Stimulated activated CD8-positive, alpha-beta memory T cell treated with anti-CD3 and anti-CD28 coated beads, Interleukin-4, amount 100 ng/mL, for 48 hours (primary cell): ENCODE measurements around the gene ARHGEF6.
"Not testable (repeated sequence)": the region's sequence is repeated elsewhere in the genome, so short reads cannot be mapped to it uniquely, and the experiment has no call there.

Source experiments
- DNase-seq: peaks from one replicate; pipeline ENCODE4 v3.0.0-alpha.2; 2020

The ARHGEF6 gene

DNA sequence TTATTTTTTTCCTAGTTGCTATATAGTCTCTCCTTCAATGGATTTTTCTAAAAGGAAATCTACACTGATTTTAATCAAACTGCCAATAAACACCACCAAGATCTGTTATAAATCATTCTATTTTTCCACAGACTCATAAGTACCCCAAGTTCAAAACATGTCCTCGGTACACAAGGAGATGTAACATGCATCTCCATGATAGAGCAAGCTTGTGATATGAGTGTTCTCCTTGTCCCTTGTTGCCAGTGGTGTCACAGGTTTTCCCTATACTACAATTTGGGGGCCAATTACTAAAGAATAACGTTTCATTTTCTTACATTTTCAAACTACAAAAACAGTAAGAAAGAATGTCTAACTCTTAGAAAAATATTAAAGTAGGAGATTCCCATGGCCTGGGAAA is 491 bp downstream of the ARHGEF6 start:
- no peak for DNase-seq

DNA sequence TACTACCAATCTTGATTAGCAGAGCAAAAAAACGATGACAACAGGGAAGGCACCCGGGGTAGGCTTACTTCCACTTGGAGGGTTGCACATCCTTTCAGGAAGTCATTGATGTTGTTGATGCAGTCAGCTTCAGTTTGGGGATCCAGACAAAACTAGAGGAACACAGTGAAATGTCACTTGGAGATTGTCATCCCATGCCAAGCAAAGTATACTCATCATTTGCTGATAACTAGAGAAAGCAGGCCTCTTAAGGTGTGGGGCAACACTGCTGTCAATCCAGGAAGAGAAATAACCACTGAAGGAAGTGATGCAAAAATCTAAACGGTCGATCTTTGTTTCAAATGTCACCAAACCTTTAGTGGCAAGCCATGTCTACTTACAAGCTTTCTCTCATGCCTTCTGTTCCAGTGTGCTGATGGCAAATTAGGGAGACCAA is 1.4 kb downstream of the ARHGEF6 start:
- DNase-seq, result no peak

DNA sequence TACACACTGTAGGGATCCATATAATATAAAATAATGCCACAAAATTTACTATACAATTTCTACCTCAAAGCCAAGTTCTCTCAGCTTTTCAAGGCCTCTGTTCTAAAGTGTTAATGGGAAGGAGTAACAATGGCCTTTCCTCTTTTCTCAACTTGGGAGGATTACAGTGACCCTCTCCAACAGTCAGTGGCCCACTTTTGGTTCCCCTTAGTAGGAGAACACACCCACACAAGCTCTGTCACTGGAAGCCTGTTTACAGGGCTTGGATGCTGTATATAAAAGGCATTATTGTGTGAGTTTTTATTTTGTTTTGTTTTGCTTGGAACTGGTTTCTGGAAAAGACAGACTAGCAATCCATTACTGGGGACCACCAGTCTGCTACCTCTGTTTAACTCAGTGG is 1.8 kb downstream of the ARHGEF6 start:
- no peak for DNase-seq

DNA sequence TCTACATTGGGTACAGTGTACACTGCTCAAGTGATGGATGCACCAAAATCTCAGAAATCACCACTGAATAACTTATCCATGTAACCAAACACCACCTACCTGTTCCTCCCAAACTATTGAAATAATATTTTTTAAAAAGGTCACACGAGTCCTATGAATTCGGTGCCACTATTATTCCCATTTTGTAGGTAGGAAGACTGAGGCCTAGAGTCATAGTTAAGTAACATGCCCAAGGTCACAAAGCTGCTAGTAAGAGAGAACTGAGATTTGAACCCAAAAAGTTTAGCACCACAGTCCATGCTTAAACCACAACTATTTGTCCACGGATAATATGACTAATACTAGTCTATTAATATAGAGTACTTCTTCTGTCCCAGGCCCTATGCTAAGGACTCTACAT is 2.7 kb downstream of the ARHGEF6 start:
- DNase-seq, result no peak

DNA sequence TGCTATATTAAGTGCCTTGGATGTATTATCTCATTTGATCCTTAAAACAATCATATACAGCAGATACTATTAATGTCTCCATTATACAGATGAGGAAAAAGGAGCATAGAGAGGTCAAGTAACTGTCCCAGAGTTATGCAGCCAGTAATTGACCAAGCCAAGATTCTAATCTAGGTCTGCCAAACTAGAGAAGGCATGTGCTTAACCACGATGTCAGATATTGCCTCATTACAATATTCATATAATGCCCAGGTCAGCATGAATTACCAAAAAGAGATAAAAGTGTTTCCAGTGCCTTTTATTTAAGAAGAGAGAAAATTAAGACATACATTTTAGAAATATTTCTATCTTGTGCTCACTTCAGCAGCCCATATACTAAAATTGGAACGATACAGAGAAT is 7.1 kb downstream of the ARHGEF6 start:
- DNase-seq, result no peak

DNA sequence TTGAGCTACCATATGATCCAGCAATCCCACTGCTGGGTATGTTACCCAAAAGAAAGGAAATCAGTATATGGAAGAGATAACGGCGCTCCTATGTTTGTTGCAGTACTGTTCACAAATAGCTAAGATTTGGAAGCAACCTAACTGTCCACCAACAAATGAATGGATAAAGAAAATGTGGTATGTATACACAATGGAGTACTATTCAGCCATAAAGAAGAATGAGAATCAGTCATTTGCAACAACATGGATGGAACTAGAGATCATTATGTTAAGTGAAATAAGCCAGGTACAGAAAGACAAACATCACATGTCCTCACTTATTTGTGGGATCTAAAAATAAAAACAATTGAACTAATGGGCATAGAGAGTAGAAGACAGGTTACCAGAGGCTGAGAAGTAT is 8.9 kb downstream of the ARHGEF6 start:
- DNase-seq, result not testable (repeated sequence)

DNA sequence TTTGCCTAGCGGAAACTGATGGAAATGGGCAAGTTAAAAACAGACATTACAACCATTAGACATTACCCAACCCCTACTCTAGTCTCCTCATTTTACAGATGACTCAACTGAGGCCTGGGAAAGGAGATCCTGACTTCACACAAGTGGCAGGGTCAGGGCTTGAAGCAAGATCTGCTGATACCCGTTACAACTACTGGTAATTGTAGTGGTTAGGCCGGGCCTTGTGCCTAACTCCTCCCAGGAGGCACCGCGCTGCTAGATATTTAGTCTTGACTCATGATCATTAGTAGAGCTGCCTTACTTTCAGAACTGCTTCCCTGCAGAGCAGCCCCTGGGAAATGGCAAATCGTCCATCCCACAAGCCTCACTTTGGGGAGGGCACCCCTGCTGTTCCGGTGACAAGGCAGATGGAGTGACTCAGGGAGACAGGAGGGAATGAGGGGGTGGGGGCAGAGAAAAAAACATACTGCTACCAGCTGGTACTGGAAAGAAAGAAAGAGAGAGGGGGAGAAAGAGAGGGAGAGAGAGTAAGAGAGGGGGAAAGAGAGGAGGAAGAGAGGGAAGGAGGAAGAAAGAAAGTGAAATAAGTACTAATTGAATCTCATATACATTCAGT is 12.2 kb downstream of the ARHGEF6 start:
- DNase-seq, result peak; percentile 68

DNA sequence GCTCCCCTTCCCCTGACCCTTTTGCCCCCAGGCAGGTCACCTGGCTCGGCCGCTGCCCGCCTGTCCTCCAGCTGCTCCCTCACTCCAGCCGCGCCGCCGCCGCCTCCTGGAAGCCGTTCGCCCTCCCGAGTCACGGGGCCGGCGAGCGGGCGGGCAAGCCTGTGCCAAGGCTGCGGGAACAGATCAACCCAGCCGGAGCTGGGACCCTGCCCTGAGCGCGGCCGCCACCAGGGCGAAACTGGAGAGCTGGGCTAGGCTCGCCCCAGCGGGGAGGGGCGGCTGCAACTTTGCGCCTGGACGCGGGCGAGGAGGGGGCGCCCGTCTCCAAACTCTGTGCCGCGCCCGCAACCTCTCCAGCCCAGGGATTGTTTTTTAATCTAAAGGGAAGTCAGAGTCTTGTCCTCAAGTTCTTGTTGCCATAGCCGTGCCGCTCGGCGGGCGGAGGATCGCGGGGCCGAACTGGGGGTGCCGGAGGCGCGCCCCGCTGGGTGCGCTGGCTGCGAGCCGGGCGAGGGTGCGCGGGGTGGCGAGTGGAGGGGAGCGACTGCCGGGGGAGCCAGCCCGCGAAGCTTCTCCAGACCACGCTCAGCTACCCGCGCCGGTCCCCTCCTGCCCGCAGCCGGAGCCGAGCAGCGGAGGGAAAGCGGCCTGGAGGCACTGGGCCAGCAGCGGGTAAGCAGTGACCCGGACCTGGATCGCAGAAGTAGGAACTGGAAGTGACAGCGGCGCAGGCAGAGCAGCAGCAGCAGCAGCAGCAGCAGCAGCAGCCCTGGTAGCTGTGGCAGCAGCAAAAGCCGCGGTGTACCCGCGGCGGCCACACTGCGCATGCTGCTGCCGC is 13.4 kb downstream of the ARHGEF6 start:
- DNase-seq, result peak; percentile 49

DNA sequence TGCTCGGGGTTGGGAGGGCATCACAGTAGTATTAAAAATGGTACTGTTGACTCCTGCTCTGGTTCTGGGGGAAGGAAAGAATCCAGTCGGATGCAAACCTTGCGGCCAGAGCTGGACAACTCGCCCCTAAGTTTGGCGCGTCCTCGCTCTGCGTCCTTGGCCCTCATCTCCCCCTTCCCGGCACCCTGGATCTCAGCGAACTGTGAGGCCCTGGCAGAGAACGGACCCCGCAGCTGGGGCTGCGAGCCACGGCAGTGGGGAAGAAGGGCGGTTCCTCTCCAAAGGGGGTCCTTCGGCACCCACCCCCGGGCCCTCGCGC is 14.0 kb downstream of the ARHGEF6 start:
- no peak for DNase-seq

DNA sequence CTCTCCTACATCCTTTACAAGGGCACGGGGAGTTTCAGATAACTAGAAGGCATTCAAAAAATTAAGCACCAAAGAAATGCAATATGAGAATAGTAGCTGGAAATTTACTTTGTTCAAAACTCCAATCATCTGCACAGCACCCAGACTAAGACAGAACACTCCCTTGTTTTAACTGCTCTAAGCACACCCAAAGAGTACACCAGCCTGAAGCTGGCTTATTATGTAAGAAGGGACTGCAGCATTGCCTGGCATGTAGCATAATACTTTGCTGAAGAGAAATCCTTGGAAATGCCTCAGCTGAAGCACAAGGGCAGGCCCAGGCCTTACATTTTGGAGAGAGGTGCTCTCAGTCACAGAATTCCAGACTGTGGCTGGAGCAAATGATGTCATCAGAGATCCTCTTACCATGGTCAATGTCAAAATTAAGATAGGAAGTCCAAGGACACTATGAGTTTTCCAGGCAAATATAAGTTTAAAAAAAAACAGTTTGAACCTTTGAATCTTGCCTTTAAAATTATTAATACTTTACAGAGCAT is 14.8 kb downstream of the ARHGEF6 start:
- DNase-seq, result no peak

DNA sequence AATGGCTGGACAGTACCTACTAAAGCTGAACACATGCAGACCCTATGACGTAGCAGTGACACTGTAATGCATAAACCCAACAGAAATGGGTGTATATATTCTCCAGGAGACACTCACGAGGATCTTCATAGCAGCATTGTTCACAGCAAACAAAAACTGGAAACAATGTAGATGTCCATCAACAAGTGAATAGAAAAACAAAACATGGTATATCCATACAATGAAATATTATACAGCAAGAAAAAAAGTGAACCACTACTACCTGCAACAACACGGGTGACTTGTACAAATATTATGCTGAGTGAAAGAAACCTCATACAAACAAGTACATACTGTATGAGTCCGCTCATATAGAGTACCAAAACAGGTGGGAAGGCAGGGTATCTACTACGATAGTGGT is 16.5 kb downstream of the ARHGEF6 start:
- DNase-seq, result no peak

DNA sequence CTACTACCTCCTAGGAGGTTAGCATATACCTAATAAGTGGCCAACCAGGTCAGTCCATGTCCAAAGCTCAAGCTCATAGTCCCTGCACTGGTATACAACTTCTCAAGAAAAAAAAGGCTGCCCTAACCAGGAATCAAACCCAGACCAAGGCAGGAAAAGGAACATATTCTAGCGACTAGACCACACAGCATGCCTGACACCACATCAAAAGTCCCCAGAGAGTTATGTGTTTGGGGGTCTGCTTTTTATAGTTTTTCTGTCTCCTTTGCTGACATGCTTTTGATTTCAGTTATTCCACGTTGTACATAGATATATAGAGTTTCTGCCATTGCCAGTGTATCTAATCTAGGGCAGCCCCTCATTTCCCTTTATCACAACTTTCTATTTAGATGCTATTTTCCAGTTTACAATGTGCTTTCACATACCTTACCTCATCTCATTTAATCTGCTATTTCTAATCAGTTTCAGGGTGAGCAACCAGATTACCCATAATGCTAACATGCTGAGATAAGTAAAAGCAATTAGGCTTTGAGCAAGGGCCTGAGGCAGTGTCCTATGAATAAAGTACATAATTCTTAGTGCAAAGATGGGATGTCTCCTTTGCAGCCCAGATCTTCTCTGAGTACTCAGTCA is 17.8 kb downstream of the ARHGEF6 start:
- DNase-seq, result no peak

DNA sequence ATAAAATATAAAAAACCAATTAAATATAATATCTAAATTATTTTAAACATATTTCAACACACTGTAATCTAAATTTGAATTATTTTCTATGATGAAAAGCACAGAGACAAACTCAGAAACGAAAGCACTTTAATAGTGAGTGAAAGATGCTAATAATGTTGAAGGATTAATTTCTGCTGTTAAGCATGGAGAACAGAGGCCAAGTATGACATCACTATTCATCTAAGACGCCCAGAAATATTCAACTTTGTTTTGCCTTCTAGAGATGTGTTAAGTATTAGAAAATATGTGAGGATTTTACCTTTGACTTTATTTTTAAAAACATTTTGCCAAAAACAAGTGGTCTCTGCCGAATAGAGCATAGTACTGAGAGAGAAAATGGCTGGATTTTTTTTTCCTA is 19.3 kb downstream of the ARHGEF6 start:
- DNase-seq, result no peak

DNA sequence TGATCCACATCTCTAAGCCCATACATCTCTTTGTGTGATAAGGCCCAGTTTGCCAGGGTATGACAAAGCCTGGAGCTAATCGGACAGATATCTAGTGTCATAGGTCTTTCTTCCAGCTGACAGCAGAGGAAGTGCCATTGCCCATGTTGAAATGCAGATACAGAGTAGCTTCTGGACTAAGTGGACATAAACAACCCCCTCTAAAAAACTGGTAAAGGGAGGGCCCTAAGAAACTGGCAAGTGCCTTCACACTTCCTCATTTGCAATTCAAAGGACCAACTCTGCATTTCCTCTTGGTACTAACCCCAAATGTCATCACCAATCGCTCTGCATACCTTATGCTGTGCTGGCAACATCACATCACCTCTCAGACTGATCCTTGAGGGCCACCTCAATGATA is 20.8 kb downstream of the ARHGEF6 start:
- DNase-seq, result no peak

DNA sequence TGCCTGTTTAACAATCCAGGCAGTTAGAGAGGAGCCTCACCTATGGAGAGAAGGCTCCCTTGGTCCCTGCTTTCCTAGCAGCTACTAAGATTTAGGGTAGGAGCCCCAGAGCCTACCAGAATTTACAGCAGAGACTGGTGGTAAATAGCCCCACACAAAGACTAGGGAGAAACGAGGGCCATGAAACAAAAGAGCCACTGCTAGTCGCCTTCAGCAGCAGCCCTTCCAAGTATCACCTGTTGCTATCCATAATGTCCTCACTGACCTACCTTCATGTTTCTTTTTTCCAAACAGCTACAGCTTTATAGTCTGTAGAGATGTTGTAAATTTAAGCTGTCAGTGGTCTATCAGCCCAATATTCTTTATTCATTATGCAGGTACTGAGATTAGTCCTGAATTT is 25.3 kb downstream of the ARHGEF6 start:
- no peak for DNase-seq

DNA sequence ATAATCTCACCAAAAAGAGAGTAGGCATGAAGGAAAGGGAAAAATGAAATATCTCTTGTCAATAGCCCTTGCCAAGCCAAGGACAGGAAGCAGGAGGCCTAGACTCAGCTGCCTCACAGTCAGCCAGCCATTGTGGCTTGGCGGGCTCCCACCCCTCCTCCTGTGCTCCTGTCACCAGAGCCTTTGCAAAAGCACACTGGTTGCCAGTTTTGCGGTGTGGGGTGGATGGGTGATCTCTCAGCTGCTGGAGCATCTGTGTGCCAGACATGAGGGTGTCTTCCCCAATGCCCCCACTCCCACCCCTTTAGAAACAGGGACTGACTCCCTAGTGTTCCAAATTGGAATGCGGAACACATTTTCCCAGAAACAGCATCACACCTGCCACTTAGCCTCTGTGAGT is 26.1 kb downstream of the ARHGEF6 start:
- DNase-seq, result no peak

DNA sequence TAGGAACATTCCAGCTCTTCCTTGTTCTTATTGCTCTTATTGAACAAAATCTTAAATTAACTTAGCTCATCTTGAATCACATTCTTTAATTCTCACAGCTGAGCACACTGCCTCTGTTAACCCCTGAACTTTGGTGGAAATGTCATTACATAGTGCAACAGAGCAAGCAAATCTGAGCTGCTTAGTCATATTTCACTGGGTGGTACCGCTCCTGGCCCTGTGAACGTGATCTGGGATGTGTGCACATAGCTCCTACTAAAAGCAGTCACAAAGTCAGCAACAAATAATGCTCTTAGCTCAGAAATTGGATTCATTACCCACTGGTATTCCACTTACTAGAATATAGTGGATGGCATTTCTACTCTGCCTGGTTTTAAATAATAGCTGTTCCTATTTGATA is 27.9 kb downstream of the ARHGEF6 start:
- DNase-seq, result no peak

DNA sequence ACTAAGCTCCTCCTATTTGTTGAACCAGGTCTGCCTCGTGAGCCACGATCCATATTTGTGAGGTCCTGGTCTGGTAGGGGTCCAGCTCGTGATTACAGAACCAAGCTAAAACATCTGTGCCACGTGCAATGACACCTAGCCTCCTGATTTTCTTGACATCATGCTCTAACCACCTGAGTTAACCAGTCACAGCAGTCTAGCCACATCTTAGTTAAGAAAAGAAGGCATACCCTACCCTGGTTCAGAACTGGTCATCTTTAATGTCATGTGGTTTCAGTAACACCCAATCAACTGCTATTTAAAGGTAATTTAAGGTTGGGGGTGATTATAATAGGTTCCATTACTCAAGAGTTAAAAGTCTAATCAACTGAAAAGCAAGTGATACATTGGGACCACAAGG is 28.4 kb downstream of the ARHGEF6 start:
- no peak for DNase-seq

DNA sequence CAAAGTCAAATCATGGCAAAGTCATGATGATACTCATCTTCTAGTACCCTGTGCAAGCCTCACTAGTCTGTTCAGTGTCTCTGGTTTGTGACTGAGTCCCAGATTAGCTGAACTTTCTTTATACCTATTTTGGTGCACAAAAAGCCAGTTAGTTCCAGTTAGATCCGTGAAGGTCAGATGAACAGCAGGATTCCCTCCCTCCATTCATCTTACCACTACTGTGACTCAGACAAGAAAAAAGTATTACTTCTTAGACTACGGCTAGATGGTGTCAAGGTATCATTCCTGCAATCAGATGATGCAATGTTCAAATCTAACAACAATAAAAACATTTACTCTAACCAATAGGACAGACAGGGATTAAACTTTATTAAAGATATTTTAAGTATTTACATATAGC is 30.4 kb downstream of the ARHGEF6 start:
- DNase-seq, result no peak

DNA sequence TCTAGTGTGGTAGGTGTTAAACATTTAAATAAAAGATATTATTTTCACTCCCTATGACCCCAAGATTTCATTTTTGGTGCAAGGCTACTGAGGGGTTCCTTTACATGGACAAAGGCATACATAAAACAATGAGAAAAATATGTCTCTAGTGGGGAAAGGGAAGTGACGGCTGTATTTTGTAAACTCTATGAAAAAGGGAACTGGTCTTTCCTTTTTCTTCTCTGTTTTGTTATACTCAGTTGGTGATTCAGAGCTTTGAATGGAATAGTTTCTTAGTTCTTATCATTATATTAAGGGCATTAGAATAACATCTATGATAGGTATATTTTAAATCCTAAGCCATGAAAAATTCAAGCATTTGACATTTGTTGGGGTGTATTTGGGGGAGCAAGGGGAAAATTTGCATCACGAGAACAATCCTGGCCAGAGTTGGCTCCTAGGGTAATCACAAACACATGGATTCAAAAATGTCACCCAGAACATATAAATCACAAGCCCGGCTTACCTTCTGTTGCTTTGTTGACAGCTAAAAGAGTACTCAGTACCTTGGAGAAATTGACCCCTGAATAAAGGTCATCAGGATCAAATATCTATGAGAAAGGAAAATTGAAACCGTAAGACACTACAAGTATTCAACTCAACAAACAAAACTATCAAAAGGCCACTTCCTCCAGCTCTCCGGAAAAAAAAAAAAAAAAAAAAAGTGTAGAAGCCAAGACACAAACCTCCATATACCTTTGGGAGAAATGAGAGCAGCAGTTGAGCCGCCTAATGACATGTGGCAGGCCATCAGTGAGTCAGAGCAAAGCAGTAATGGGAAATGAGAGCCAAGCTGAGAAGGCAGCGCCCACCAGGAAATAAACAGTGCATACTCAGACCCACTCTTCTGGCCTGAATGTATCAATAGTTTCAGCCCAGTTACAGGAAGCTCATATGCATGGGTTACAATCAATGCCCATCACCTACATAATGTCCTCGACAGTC is 33.4 kb downstream of the ARHGEF6 start:
- DNase-seq, result no peak

DNA sequence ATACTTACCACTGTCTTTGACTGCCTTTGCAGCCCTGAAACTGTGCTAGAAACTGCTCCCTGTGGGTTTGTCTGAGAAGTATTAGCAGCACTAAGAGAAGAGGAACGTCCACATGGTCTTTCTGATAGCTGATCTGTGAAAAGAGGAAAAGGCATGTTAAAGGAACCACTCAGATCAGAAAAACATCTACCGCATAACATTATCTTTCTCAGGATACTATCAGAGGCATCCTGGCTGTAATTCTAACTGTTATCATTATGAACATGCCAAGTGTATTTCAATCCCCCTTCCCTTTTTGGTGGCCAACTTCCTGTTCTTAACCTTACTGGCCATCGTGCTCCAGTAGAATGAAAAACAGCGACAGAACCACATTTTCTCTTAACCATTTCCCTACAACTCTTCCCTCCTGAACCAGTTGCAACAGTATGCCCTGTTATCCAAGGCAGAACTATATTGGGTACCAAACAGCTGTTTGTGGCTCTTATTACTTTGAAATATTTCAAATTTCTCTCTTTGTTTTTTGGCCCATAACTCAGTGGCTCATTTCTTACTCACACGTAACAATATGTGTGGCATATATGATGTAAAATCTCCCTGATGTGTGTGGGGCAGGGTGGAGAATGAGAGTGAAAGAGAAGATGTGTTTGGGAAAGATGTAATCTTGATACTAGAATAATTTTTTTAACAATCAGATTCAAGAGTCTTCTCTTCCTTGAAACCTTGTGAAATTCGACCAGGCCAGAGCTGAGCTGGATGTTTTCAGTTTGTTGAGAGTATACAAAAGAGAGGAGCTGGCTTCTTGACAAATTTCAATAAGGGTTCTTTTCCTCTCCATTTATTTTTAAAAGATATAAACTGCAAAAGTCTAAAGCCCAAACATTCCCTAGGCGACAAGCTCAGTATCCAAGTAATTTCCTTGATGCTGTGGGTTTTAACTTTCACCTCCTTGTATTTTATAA is 35.2 kb downstream of the ARHGEF6 start:
- DNase-seq, result no peak
